H1 (cell line): ENCODE measurements around the gene RPL23. TPM values are rescaled to one million over a fixed set of nuclear protein-coding genes. Genes with fewer than 3 reads are reported as not detected.

Experiments
- CTCF ChIA-PET: fragments of 300-600 bp; sonication (Branson Sonifier 250); formaldehyde crosslinking; loops from one replicate; lab custom pipeline; 2021; ENCODE audit not compliant: partially characterized antibody; lab: Charles Lee
- POLR2A ChIA-PET: fragments of 300-600 bp; sonication (Branson Sonifier 250); formaldehyde crosslinking; loops from one replicate; lab custom pipeline; 2021; ENCODE audit warnings: inconsistent platforms; ENCODE audit not compliant: partially characterized antibody; lab: Charles Lee
- DNase-seq, 2 experiments: peaks; one replicate each; pipeline versions ENCODE4 v3.0.0 to v3.0.0-alpha.2; 2010 to 2022; ENCODE audit warnings: low spot score in 2 of 2, low read depth in 1 of 2, mixed read lengths in 1 of 2
- FAIRE-seq: peaks from 2 replicates; lab custom pipeline; 2011; peaks lifted over from hg19 to GRCh38; lab: Jason Lieb, UNC
- H2AFZ ChIP-seq: 2 replicates; pipeline ENCODE4 v1.8.1; 2012; ENCODE audit warnings: low read length, inconsistent platforms
- H2AK5ac ChIP-seq: 2 replicates; pipeline ENCODE4 v1.6.1; 2013; ENCODE audit warnings: low read depth, low read length
- H2BK120ac ChIP-seq: replicated peaks from 2 replicates; pipeline ENCODE3; 2013; ENCODE audit warnings: low read depth, low read length, inconsistent platforms
- H2BK12ac ChIP-seq: 2 replicates; pipeline ENCODE4 v1.6.1; 2013; ENCODE audit warnings: low read depth, low read length
- H2BK15ac ChIP-seq: 2 replicates; pipeline ENCODE4 v1.6.1; 2013; ENCODE audit warnings: low read length
- H2BK20ac ChIP-seq: 2 replicates; pipeline ENCODE4 v1.6.1; 2013; ENCODE audit warnings: low read length
- H2BK5ac ChIP-seq: 2 replicates; pipeline ENCODE4 v1.6.1; 2013; ENCODE audit warnings: low read depth, low read length
- H3K14ac ChIP-seq: 2 replicates; pipeline ENCODE4 v1.6.1; 2013; ENCODE audit warnings: inconsistent platforms; ENCODE audit not compliant: insufficient read length
- H3K18ac ChIP-seq: 2 replicates; pipeline ENCODE4 v1.6.1; 2013; ENCODE audit warnings: low read length; ENCODE audit errors: extremely low read depth
- H3K23ac ChIP-seq: 2 replicates; pipeline ENCODE4 v1.6.1; 2013; ENCODE audit warnings: inconsistent platforms; ENCODE audit not compliant: insufficient read length
- H3K23me2 ChIP-seq: 2 replicates; pipeline ENCODE4 v1.6.1; 2013; ENCODE audit warnings: low read depth, low read length
- H3K27ac ChIP-seq: 2 replicates; pipeline ENCODE4 v1.6.1; 2011; ENCODE audit warnings: low read depth, low read length, inconsistent platforms
- H3K27me3 ChIP-seq, 4 experiments: replicated peaks in 1 of 4; 1 replicate in 1 of 4; 2 replicates in 3 of 4; pipeline versions ENCODE4 v1.6.1 to v1.8.1; 2011 to 2013; ENCODE audit warnings: low read length in 3 of 4, mild to moderate bottlenecking in 3 of 4, inconsistent platforms in 2 of 4, mixed read lengths in 2 of 4, moderate library complexity in 1 of 4; ENCODE audit not compliant: control insufficient read depth in 3 of 4, insufficient read depth in 3 of 4; ENCODE audit errors: extremely low read depth in 1 of 4
- H3K36me3 ChIP-seq, 4 experiments: 2 replicates each; pipeline versions ENCODE4 v1.6.1 to v1.8.1; 2011 to 2013; ENCODE audit warnings: mild to moderate bottlenecking in 4 of 4, low read length in 3 of 4, moderate library complexity in 2 of 4, control low read depth in 1 of 4, inconsistent platforms in 1 of 4; ENCODE audit not compliant: insufficient read depth in 4 of 4, control insufficient read depth in 2 of 4
- H3K4ac ChIP-seq: replicated peaks from 2 replicates; pipeline ENCODE3; 2013; ENCODE audit warnings: low read length, low read depth, mixed read lengths, inconsistent platforms; ENCODE audit not compliant: insufficient read length
- H3K4me1 ChIP-seq, 4 experiments: replicated peaks in 1 of 4; 1 replicate in 1 of 4; 2 replicates in 3 of 4; pipeline versions ENCODE4 v1.6.1 to v1.8.1; 2011 to 2013; ENCODE audit warnings: low read length in 3 of 4, inconsistent platforms in 2 of 4, mixed read lengths in 1 of 4; ENCODE audit not compliant: insufficient read depth in 4 of 4, control insufficient read depth in 3 of 4
- H3K4me2 ChIP-seq, 2 experiments: 2 replicates each; pipeline versions ENCODE4 v1.6.1 to v1.8.1; 2011 to 2013; ENCODE audit warnings: low read depth in 2 of 2, low read length in 2 of 2, control low read depth in 1 of 2, inconsistent platforms in 1 of 2, mild to moderate bottlenecking in 1 of 2; ENCODE audit not compliant: insufficient read depth in 1 of 2
- H3K4me3 ChIP-seq, 4 experiments: fragments of 200-600, 300-600 bp in 1 of 4; sonication (generic), shearing (Covaris generic), sonication (Bioruptor Twin) in 1 of 4; 2 replicates each; pipeline versions ENCODE4 v1.5.1 to v1.8.1; 2011 to 2016; ENCODE audit warnings: low read length in 4 of 4, low read depth in 3 of 4, control low read depth in 2 of 4, inconsistent platforms in 2 of 4, mild to moderate bottlenecking in 2 of 4, mixed read lengths in 1 of 4, moderate library complexity in 1 of 4; ENCODE audit not compliant: insufficient read depth in 2 of 4; ENCODE audit errors: extremely low read depth in 1 of 4
- H3K56ac ChIP-seq: replicated peaks from 2 replicates; pipeline ENCODE3; 2013; ENCODE audit warnings: low read depth, mild to moderate bottlenecking, mixed read lengths, low read length, inconsistent platforms; ENCODE audit not compliant: insufficient read length
- H3K79me1 ChIP-seq: 2 replicates; pipeline ENCODE4 v1.6.1; 2013; ENCODE audit warnings: low read depth, low read length, control low read depth
- H3K79me2 ChIP-seq, 2 experiments: 2 replicates each; pipeline versions ENCODE4 v1.6.1 to v1.8.1; 2012 to 2013; ENCODE audit warnings: low read length in 2 of 2, mild to moderate bottlenecking in 2 of 2, inconsistent platforms in 1 of 2; ENCODE audit not compliant: insufficient read depth in 2 of 2, control insufficient read depth in 1 of 2
- H3K9ac ChIP-seq, 4 experiments: replicated peaks in 1 of 4; 1 replicate in 1 of 4; 2 replicates in 3 of 4; pipeline versions ENCODE4 v1.6.1 to v1.8.1; 2011 to 2013; ENCODE audit warnings: low read depth in 3 of 4, low read length in 3 of 4, control low read depth in 2 of 4, mild to moderate bottlenecking in 2 of 4, moderate library complexity in 2 of 4, inconsistent platforms in 1 of 4; ENCODE audit errors: extremely low read depth in 1 of 4
- H3K9me3 ChIP-seq, 2 experiments: 2 replicates each; pipeline versions ENCODE4 v1.6.1 to v1.8.1; 2012 to 2013; ENCODE audit warnings: mild to moderate bottlenecking in 2 of 2, moderate library complexity in 2 of 2, control low read depth in 1 of 2, inconsistent platforms in 1 of 2, low read depth in 1 of 2, low read length in 1 of 2, mixed read lengths in 1 of 2; ENCODE audit not compliant: insufficient read depth in 2 of 2
- H4K20me1 ChIP-seq, 2 experiments: replicated peaks in 1 of 2; 2 replicates each; pipeline versions ENCODE3 to v1.8.1; 2011 to 2013; ENCODE audit warnings: inconsistent platforms in 2 of 2, low read length in 2 of 2, mild to moderate bottlenecking in 1 of 2; ENCODE audit not compliant: insufficient read depth in 2 of 2, control insufficient read depth in 1 of 2
- H4K5ac ChIP-seq: 2 replicates; pipeline ENCODE4 v1.6.1; 2013; ENCODE audit warnings: low read length, low read depth, mixed read lengths, inconsistent platforms; ENCODE audit not compliant: insufficient read length
- H4K8ac ChIP-seq: 2 replicates; pipeline ENCODE4 v1.8.0; 2013; ENCODE audit warnings: mild to moderate bottlenecking, moderate library complexity, low read length, inconsistent platforms; ENCODE audit not compliant: insufficient read depth; ENCODE audit errors: extremely low read depth
- H4K91ac ChIP-seq: replicated peaks from 2 replicates; pipeline ENCODE3; 2013; ENCODE audit warnings: low read length, mixed read lengths, inconsistent platforms; ENCODE audit not compliant: insufficient read length
- ATF2 ChIP-seq: IDR thresholded peaks from 2 replicates; pipeline ENCODE4 v1.6.1; 2012; ENCODE audit warnings: low read length, inconsistent platforms
- BCL11A ChIP-seq, 2 experiments: IDR thresholded peaks; one replicate each; pipeline ENCODE4 v1.6.1; 2011; ENCODE audit warnings: low read depth in 2 of 2, low read length in 2 of 2, mild to moderate bottlenecking in 2 of 2
- EZH2 ChIP-seq: fragments of 200-600 bp; sonication (generic); IDR thresholded peaks from 2 replicates; pipeline ENCODE4 v1.7.1; 2012; ENCODE audit warnings: low read depth, mild to moderate bottlenecking, moderate library complexity, low read length, inconsistent platforms; ENCODE audit not compliant: severe bottlenecking
- NANOG ChIP-seq: IDR thresholded peaks from 2 replicates; pipeline ENCODE4 v1.6.1; 2011; ENCODE audit warnings: low read length, low read depth, mild to moderate bottlenecking, inconsistent platforms; ENCODE audit not compliant: insufficient read depth, poor library complexity, severe bottlenecking
- TCF12 ChIP-seq: IDR thresholded peaks from 2 replicates; pipeline ENCODE4 v1.6.1; 2011; ENCODE audit warnings: low read depth, mild to moderate bottlenecking, low read length
- WGBS, 2 experiments: shearing (Covaris generic) in 1 of 2; methylation state at CpG; one replicate each; pipeline versions ENCODE4 v1.1.6 to v1.1.7; 2013 to 2015; ENCODE audit warnings: low lambda C conversion rate in 2 of 2, mixed read lengths in 2 of 2, inconsistent platforms in 1 of 2, low coverage in 1 of 2, missing lambda C conversion rate in 1 of 2; ENCODE audit not compliant: insufficient replicate concordance in 2 of 2, insufficient coverage in 1 of 2, insufficient read length in 1 of 2; ENCODE audit errors: extremely low coverage in 1 of 2, missing lambda C conversion rate in 1 of 2; 5-methylcytosine and 5-hydroxymethylcytosine counted together
- polyA plus RNA-seq, 7 experiments: library from polyadenylated mRNA; depleted of rRNA in 3 of 7; stranded (reverse) in 5 of 7; unstranded in 2 of 7; fragments of >200 nt in 5 of 7; fragments of 200-250 nt in 2 of 7; gene quantifications; 1 replicate in 5 of 7; 2 replicates in 1 of 7; 4 replicates in 1 of 7; pipeline versions ENCODE4 v1.2.1 to v1.2.3, GENCODE V29; 2011 to 2013; ENCODE audit warnings: missing spikeins in 2 of 7, mixed read lengths in 2 of 7
- total RNA-seq: library from RNA; stranded (reverse); fragmentation: NEBNext Ultra II Directional; extraction: Animal tissue kit (Norgen Biotek cat#: 25700); gene quantifications from 2 replicates; pipeline ENCODE4 v1.2.1, GENCODE V29; 2021

Gene RPL23
- total and polyA plus RNA-seq, 2 of the 8 experiments (the other 6 are each of a cell fraction or from before 2014, with no cell fraction given), result 2,148 to 2,502 TPM

GRCh38 chr17:38897671-38898290 is 44.3 kb upstream of the RPL23 start:
- Histone ChIP-seq H2BK120ac (no peak overlapping the region), H3K4me3 (no peak overlapping the region), H3K9me3 (no peaks in the 10 kb centered on the region), H4K91ac (no peak overlapping the region), H3K36me3 (peaks cover 4 to 17% (median 9%) of the 10 kb centered on the region in 4 experiments; a peak in 6 of 8 replicates), H2BK20ac (no peak overlapping the region), H3K79me1 (no peaks in the 10 kb centered on the region; the same call in 1 of the 2 replicates), H3K23ac (no peak overlapping the region), H2BK15ac (no peak overlapping the region), H3K23me2 (no peaks in the 10 kb centered on the region), H3K4me1 (peaks cover 0 to 12% (median 5%) of the 10 kb centered on the region in 4 experiments; a peak in 6 of 7 replicates), H3K9ac (no peak overlapping the region; a peak in 1 of 7 replicates), H4K20me1 (peaks cover 0 to 7% of the 10 kb centered on the region in 2 experiments), H3K27me3 (no peaks in the 10 kb centered on the region), H3K56ac (no peak overlapping the region), H2AK5ac (no peak overlapping the region), H4K5ac (no peak overlapping the region), H2BK5ac (no peak overlapping the region), H4K8ac (no peak overlapping the region; the same call in 1 of the 2 replicates), H3K4ac (no peak overlapping the region), H2BK12ac (no peak overlapping the region), H2AFZ (no peak overlapping the region), H3K4me2 (no peak overlapping the region), H3K27ac (no peak overlapping the region), H3K79me2 (no peaks in the 10 kb centered on the region), H3K18ac (no peak overlapping the region), H3K14ac (no peak overlapping the region)
- ChIA-PET POLR2A (interaction anchor here (0.5 to 4.0 kb wide), 9 partner anchors 9 to 146 kb away, joined by 3 to 16 read pairs (median 4); partner anchors contain the start of genes LASP1 and RPL23), CTCF (interaction anchor here (1.1 to 1.3 kb wide), 4 partner anchors 12 to 338 kb away, joined by 3 to 4 read pairs (median 4); no protein-coding TSS in a partner anchor)
- DNase-seq (no peak), FAIRE-seq (no peak)
- 91% methylated on average over 12 of the region's 12 CpGs; no CpG with 5 or more reads in 1 of the 2 experiments for WGBS, 2 experiments
- no peak for TF ChIP-seq NANOG
- TF ChIP-seq EZH2, result no peak
- no peak for TF ChIP-seq ATF2
- no peak for TF ChIP-seq TCF12
- no peak for TF ChIP-seq BCL11A (IDR thresholded peaks at IDR 0.05; ENCODE audit: low read depth in 2 of 2, low read length in 2 of 2)
